ENCODE measurements around the gene PICK1. TPM values are rescaled to one million over a fixed set of nuclear protein-coding genes. Genes with fewer than 3 reads are reported as not detected.
A peak's percentile ranks its signal among the peaks of the same experiment; 100 is the strongest.

The PICK1 gene
- total and polyA plus RNA-seq, 11 donors: 18.8 to 41.5 (median 22.8) TPM

DNA sequence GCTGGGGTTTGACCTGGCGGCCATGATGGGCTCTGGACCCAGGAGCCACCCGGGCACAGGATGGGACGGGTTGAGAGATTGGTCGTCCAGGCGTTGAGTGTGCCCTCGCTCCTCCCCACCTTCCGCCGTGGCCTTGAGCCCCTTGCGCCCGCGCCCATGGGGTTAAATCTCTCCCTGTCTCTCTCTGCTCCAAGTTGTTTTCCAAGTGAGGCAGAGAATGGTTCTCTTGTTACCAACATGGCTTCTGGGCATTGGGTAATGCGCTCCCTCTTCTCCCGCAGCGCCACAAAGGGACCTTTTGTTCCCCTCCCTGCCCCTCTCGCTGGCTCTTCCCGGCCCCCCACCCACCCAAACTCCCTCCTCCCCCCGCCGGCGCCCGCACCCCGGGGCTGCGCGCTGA lies 18.8 kb upstream of the PICK1 start:
- no peak for ATAC-seq
- H3K27ac ChIP-seq: peak overlapping the region in 10 of 12 donors; percentile 41 to 85 (median 71)
- TF ChIP-seq, protein P1, sequence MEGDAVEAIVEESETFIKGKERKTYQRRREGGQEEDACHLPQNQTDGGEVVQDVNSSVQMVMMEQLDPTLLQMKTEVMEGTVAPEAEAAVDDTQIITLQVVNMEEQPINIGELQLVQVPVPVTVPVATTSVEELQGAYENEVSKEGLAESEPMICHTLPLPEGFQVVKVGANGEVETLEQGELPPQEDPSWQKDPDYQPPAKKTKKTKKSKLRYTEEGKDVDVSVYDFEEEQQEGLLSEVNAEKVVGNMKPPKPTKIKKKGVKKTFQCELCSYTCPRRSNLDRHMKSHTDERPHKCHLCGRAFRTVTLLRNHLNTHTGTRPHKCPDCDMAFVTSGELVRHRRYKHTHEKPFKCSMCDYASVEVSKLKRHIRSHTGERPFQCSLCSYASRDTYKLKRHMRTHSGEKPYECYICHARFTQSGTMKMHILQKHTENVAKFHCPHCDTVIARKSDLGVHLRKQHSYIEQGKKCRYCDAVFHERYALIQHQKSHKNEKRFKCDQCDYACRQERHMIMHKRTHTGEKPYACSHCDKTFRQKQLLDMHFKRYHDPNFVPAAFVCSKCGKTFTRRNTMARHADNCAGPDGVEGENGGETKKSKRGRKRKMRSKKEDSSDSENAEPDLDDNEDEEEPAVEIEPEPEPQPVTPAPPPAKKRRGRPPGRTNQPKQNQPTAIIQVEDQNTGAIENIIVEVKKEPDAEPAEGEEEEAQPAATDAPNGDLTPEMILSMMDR (IDR thresholded peaks at IDR 0.05): no peak
- TF ChIP-seq POLR2A (IDR thresholded peaks at IDR 0.05): no peak
- no peaks in the 10 kb centered on the region for H3K36me3 ChIP-seq
- WGBS, 4 donors: 92 to 96% (median 95%) methylated on average over 20 to 23 of the region's 23 CpGs
- no peaks in the 10 kb centered on the region for H3K9me3 ChIP-seq
- H3K4me1 ChIP-seq: peaks cover 0 to 37% (median 15%) of the 10 kb centered on the region in 12 donors
- H3K4me3 ChIP-seq: no peak overlapping the region
- DNase-seq: peak in 1 of 5 donors; percentile 51
- H3K27me3 ChIP-seq: no peaks in the 10 kb centered on the region
- intact Hi-C loops (cut with DNase I): no loop called here

DNA sequence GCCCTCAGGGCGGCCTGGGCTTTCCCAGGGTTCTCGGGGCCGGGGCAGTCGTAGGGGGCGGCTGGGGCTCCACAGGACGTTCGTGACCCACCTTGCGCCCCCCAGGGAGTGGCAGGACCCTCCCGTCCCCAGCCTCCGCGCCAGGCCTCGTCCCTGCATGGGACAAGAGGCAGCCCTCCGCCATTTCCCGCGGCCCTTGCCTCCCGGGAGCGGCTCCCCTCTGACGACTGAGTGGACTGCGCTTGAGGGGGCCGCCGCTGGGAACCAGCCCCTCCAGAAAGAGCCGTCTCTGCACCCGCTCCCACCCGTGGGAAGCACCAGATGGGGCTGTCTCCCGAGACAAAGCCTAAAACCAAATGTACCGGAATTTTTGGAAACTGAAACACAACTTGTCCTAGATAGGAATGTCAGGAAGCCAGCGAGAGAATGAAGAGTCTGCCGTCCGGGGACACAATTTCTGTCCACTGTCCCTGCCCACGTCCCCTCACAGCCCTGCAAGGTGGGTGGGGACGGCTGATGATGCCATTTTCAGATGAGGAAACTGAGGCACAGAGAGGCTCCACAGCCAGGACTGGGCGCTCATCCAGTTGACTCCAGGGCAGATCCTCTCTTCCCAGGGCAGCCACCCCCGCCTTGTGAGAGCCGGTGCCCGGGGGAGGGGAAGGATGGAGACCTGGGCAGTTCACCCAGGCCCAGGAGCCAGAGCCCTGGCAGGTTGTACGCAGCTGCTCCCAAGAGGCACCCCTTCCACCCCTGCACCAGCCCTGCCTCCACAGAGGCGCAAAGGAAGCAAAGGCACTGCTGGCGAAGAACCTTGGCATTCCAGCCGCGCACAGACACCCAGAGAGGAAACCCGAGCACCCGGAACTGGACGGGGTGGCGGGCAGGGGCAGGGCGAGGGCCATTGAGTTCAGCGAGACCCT lies 18.1 kb upstream of the PICK1 start:
- WGBS, 4 donors: 68 to 86% (median 81%) methylated on average over 32 to 46 of the region's 46 CpGs
- Histone ChIP-seq H3K9me3 (no peaks in the 10 kb centered on the region), H3K4me1 (peaks cover 0 to 30% (median 8%) of the 10 kb centered on the region in 12 donors), H3K4me3 (peak overlapping the region in 1 of 12 donors; percentile 3), H3K27me3 (no peaks in the 10 kb centered on the region), H3K36me3 (no peaks in the 10 kb centered on the region), H3K27ac (peak overlapping the region in 11 of 12 donors; percentile 41 to 85 (median 70))
- ATAC-seq: peak in 2 of 4 donors; percentile 12 to 14
- intact Hi-C loops (cut with DNase I): no loop called here
- peak in 3 of 5 donors; percentile 33 to 70 (median 54) for DNase-seq
- no peak for TF ChIP-seq POLR2A (IDR thresholded peaks at IDR 0.05)
- TF ChIP-seq, protein P1 (IDR thresholded peaks at IDR 0.05): peak in 1 of 12 donors; percentile 18

DNA sequence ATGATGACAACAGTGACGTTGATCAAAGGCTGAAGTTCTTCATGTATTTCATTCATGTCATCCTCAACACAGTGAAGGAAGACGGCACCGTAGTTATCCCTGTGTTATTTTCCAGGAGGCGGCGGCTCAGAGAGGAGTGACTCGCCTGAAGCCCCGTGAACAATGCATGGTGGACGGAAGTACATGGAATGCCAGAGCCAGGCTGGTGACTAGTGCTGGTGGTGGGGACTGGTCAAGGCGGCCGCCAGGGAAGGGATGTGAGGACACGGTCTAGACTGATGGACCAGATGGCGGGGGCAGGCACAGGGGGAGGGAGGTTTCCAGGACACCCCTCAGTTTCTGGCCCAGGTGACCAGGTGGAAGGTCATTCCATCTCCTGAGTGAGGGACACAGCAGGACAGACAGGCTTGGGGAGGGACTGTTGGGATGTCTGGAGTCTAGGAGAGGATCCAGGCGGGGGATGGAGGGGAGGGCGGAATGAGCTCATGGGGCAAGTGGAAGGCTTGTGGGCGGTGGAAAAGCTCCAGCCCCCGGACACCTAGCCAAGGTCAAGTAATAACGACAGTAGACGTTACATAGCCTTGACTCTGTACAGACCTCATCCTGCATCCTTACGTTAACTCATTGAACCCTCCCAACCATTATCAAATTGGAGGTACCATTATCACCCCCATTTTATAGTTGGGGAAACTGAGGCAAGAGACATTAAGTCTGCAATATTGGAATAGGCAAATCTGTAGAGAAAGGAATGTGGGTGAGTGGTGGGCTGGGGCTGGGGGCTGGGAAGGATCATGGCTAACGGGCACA lies 16.0 kb upstream of the PICK1 start:
- intact Hi-C loops (cut with DNase I): no loop called here
- Histone ChIP-seq H3K9me3 (no peaks in the 10 kb centered on the region), H3K4me1 (peaks cover 0 to 19% (median 1%) of the 10 kb centered on the region in 12 donors), H3K36me3 (no peaks in the 10 kb centered on the region), H3K4me3 (no peak overlapping the region), H3K27me3 (no peaks in the 10 kb centered on the region), H3K27ac (no peak overlapping the region)
- DNase-seq (peak in 1 of 5 donors; percentile 40), ATAC-seq (no peak)
- WGBS, 4 donors: 83 to 88% (median 84%) methylated on average over 20 of the region's 20 CpGs
- TF ChIP-seq, protein P1 (IDR thresholded peaks at IDR 0.05): no peak
- no peak for TF ChIP-seq POLR2A (IDR thresholded peaks at IDR 0.05)
